Measurements from ENCODE around the gene SCYL3.

DNA sequence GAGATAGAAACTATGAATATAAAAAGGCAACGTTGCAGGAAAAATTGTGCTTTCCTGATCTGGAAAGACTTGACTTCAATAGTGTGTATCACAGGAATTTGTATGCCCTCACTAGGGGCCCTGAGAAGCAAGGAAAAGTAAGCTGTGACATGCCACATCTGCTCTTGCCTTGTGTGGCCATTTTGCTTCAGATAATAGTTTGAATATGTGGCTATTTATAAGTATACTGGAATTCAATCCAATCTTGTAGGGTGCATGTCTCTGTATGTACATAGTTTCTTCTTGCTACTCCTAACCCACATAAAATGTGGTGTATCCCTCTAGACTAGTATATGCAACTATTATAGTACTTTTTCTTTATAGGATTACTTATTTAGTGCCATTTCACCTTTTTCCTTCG, 31.1 kb upstream of the SCYL3 start:
- TF ChIP-seq, protein P1, sequence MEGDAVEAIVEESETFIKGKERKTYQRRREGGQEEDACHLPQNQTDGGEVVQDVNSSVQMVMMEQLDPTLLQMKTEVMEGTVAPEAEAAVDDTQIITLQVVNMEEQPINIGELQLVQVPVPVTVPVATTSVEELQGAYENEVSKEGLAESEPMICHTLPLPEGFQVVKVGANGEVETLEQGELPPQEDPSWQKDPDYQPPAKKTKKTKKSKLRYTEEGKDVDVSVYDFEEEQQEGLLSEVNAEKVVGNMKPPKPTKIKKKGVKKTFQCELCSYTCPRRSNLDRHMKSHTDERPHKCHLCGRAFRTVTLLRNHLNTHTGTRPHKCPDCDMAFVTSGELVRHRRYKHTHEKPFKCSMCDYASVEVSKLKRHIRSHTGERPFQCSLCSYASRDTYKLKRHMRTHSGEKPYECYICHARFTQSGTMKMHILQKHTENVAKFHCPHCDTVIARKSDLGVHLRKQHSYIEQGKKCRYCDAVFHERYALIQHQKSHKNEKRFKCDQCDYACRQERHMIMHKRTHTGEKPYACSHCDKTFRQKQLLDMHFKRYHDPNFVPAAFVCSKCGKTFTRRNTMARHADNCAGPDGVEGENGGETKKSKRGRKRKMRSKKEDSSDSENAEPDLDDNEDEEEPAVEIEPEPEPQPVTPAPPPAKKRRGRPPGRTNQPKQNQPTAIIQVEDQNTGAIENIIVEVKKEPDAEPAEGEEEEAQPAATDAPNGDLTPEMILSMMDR (conservative IDR thresholded peaks at IDR 0.05 in 1 of 2, IDR thresholded peaks at IDR 0.05 in 1 of 2; ENCODE audit: low read depth in 1 of 2, low read length in 2 of 2): no peak
- no peak for TF ChIP-seq EZH2 (IDR thresholded peaks at IDR 0.05; ENCODE audit: low read length, missing control alignments)
